H1 (cell line): Measurements from ENCODE around the gene MAN2A1.

Experiments
- CTCF ChIP-seq, 3 experiments: IDR thresholded peaks; 1 replicate in 2 of 3; 2 replicates in 1 of 3; pipeline versions ENCODE4 v1.5.1 to v1.6.1; 2011; ENCODE audit warnings: low read length in 3 of 3, mild to moderate bottlenecking in 3 of 3, inconsistent platforms in 2 of 3, low read depth in 1 of 3, moderate library complexity in 1 of 3; ENCODE audit not compliant: insufficient read depth in 1 of 3; ENCODE audit errors: control extremely low read depth in 1 of 3
- JUN ChIP-seq: IDR thresholded peaks from 2 replicates; pipeline ENCODE4 v1.6.1; 2011; ENCODE audit warnings: low read depth, mild to moderate bottlenecking, improper control_type of control experiment, low read length
- SIX5 ChIP-seq: IDR thresholded peaks from 2 replicates; pipeline ENCODE4 v1.6.1; 2011; ENCODE audit warnings: mild to moderate bottlenecking, low read depth, low read length
- SRF ChIP-seq: IDR thresholded peaks from 2 replicates; pipeline ENCODE4 v1.6.1; 2011; ENCODE audit warnings: mild to moderate bottlenecking, low read depth, low read length, moderate library complexity
- TCF12 ChIP-seq: IDR thresholded peaks from 2 replicates; pipeline ENCODE4 v1.6.1; 2011; ENCODE audit warnings: low read depth, mild to moderate bottlenecking, low read length
- YY1 ChIP-seq: IDR thresholded peaks from 2 replicates; pipeline ENCODE4 v1.6.1; 2011; ENCODE audit warnings: low read depth, mild to moderate bottlenecking, low read length

DNA sequence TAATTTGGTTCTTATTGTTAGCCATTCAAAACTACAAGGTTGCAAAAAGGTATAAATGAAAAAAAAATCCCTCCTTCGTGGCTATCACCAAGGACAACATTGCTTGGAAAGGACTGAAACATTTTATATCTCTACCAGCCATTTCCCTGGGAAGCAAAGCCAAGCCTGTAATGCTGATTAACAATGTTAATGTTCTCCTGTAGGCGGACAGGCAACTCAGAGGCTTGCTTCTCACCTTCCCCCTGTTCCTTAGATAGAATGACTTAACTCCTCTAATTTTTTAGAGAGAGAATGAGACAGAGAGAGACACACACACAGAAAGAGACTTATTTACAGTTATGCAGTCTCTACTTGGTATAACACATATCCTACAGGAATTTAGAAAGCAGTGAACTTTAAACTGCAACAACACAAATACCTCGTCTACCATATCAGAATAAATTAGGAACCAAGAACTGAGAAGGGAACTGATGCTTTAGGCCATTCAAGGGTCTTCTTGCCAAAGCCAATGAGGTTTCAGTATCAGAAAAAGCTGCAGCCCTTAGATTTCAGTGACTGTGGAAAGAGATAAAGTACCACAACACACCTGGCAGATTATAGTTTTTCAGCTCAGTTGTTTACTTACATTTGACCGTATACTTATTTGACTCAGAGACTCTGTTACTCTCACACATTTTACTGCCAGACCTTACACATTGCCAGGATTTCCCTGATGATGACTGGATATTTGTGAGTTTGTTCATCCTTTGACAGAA, 20.9 kb upstream of the MAN2A1 start:
- TF ChIP-seq CTCF (IDR thresholded peaks at IDR 0.05; ENCODE audit: control extremely low read depth in 1 of 3, insufficient read depth in 1 of 3, low read depth in 1 of 3, low read length in 3 of 3) (no peak), JUN (no peak), SRF (no peak), SIX5 (no peak), YY1 (no peak), TCF12 (no peak)
